CD4-positive, alpha-beta T cell treated with Interleukin-1 beta for 1 hour (primary cell): ENCODE results near the gene PTPRN2.
"Not testable (repeated sequence)": the region's sequence is repeated elsewhere in the genome, so short reads cannot be mapped to it uniquely, and the experiment has no call there.

ENCODE experiments used
- DNase-seq, 2 donors: peaks; one replicate each; pipeline ENCODE4 v3.0.0-alpha.2; 2020 to 2022

The PTPRN2 gene

GRCh38 chr7:157674027-157674714 lies 913.5 kb downstream of the PTPRN2 start:
- DNase-seq, result no peak

GRCh38 chr7:157673573-157673972 lies 914.0 kb downstream of the PTPRN2 start:
- no peak for DNase-seq

GRCh38 chr7:157671358-157672255 lies 916.0 kb downstream of the PTPRN2 start:
- no peak for DNase-seq

GRCh38 chr7:157670490-157671357 lies 916.9 kb downstream of the PTPRN2 start:
- DNase-seq, result no peak

- no peak for DNase-seq
Measured at GRCh38 chr7:157669768-157670351, 917.8 kb downstream of the PTPRN2 start.

GRCh38 chr7:157668884-157669767 lies 918.5 kb downstream of the PTPRN2 start:
- DNase-seq, result no peak

GRCh38 chr7:157668221-157668883 lies 919.3 kb downstream of the PTPRN2 start:
- DNase-seq, result no peak

GRCh38 chr7:157667731-157668130 lies 919.9 kb downstream of the PTPRN2 start:
- DNase-seq, result no peak

GRCh38 chr7:157667261-157667660 lies 920.4 kb downstream of the PTPRN2 start:
- no peak for DNase-seq

- DNase-seq, result no peak
Measured at GRCh38 chr7:157666530-157667040, 921.0 kb downstream of the PTPRN2 start.

- DNase-seq, result not testable (repeated sequence)
Measured at GRCh38 chr7:157665634-157665988, 922.0 kb downstream of the PTPRN2 start.

- DNase-seq, result no peak
Measured at GRCh38 chr7:157664871-157665633, 922.6 kb downstream of the PTPRN2 start.

GRCh38 chr7:157664034-157664433 lies 923.6 kb downstream of the PTPRN2 start:
- no peak for DNase-seq

- no peak for DNase-seq
Measured at GRCh38 chr7:157662981-157663716, 924.5 kb downstream of the PTPRN2 start.

- DNase-seq, result no peak
Measured at GRCh38 chr7:157662110-157662791, 925.4 kb downstream of the PTPRN2 start.

GRCh38 chr7:157661611-157661975 lies 926.0 kb downstream of the PTPRN2 start:
- DNase-seq, result no peak

GRCh38 chr7:157660971-157661610 lies 926.5 kb downstream of the PTPRN2 start:
- no peak for DNase-seq

GRCh38 chr7:157658851-157659412 lies 928.7 kb downstream of the PTPRN2 start:
- no peak for DNase-seq
